Measurements from ENCODE around the gene CRX. TPM values are rescaled to one million over a fixed set of nuclear protein-coding genes. Genes with fewer than 3 reads are reported as not detected.
"Not testable (repeated sequence)": the region's sequence is repeated elsewhere in the genome, so short reads cannot be mapped to it uniquely, and the experiment has no call there.

The CRX gene
- total RNA-seq, 1 donor from 2014 or later: not detected

GRCh38 chr19:47848823-47849473 lies 27.2 kb downstream of the CRX start:
- TF ChIP-seq, protein P1, sequence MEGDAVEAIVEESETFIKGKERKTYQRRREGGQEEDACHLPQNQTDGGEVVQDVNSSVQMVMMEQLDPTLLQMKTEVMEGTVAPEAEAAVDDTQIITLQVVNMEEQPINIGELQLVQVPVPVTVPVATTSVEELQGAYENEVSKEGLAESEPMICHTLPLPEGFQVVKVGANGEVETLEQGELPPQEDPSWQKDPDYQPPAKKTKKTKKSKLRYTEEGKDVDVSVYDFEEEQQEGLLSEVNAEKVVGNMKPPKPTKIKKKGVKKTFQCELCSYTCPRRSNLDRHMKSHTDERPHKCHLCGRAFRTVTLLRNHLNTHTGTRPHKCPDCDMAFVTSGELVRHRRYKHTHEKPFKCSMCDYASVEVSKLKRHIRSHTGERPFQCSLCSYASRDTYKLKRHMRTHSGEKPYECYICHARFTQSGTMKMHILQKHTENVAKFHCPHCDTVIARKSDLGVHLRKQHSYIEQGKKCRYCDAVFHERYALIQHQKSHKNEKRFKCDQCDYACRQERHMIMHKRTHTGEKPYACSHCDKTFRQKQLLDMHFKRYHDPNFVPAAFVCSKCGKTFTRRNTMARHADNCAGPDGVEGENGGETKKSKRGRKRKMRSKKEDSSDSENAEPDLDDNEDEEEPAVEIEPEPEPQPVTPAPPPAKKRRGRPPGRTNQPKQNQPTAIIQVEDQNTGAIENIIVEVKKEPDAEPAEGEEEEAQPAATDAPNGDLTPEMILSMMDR (IDR thresholded peaks at IDR 0.05; ENCODE audit: insufficient read depth, low read length, poor library complexity, severe bottlenecking): no peak
- Histone ChIP-seq H3K27me3 (ENCODE audit: control insufficient read depth, insufficient read depth, low read length) (peaks cover 9% of the 10 kb centered on the region), H3K36me3 (ENCODE audit: control insufficient read depth, insufficient read depth, low read length) (no peaks in the 10 kb centered on the region), H3K4me3 (ENCODE audit: low read depth, low read length) (no peak overlapping the region)
- DNase-seq (ENCODE audit: low read depth): no peak

DNA sequence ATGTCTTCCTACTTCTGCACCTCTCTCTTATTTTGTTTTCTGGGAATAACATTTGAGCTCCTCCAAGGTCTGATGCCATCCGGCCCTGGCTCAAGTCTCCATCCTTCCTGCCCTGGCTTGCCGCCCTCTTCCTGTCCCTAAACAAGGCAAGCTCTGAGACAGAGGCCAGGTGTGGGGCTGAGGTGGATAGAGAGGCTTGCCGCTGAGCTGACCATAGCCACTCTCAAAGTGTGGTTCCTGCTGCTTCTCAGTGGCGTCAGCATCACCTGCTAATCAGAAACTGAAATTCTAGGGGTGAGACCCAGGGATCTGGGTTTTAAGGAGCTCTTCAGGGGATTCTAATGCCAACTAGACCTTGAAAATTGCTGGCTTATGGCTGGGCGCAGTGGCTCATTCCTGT lies 31.3 kb downstream of the CRX start:
- Histone ChIP-seq H3K36me3 (ENCODE audit: control insufficient read depth, insufficient read depth, low read length) (no peaks in the 10 kb centered on the region), H3K4me3 (ENCODE audit: low read depth, low read length) (no peak overlapping the region), H3K27me3 (ENCODE audit: control insufficient read depth, insufficient read depth, low read length) (peaks cover 9% of the 10 kb centered on the region)
- TF ChIP-seq, protein P1 (IDR thresholded peaks at IDR 0.05; ENCODE audit: insufficient read depth, low read length, poor library complexity, severe bottlenecking): no peak
- DNase-seq (ENCODE audit: low read depth): no peak

DNA sequence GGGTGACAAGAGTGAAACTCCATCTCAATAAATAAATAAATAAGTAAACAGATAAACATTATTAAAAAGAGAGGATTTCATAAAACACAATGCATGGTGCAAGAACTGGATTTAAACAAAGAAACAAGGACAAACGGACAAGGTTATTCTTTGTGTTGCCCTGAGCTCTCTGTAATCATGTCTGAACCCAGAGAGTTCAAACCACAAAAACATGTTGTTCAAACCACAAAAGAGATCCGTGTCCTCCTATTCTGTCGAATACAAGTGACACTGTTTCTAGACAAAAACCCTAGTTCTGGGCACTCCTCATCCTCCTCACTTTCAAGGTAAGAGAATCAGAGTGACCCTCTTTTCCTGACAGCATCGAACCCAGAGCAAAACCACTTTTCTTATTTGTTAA lies 32.7 kb downstream of the CRX start:
- no peak overlapping the region for H3K4me3 ChIP-seq (ENCODE audit: low read depth, low read length)
- no peak for DNase-seq (ENCODE audit: low read depth)
- H3K27me3 ChIP-seq (ENCODE audit: control insufficient read depth, insufficient read depth, low read length): no peaks in the 10 kb centered on the region
- TF ChIP-seq, protein P1 (IDR thresholded peaks at IDR 0.05; ENCODE audit: insufficient read depth, low read length, poor library complexity, severe bottlenecking): no peak
- H3K36me3 ChIP-seq (ENCODE audit: control insufficient read depth, insufficient read depth, low read length): no peaks in the 10 kb centered on the region

- H3K36me3 ChIP-seq (ENCODE audit: control insufficient read depth, insufficient read depth, low read length); DNase-seq (ENCODE audit: low read depth); H3K27me3 ChIP-seq (ENCODE audit: control insufficient read depth, insufficient read depth, low read length); H3K4me3 ChIP-seq (ENCODE audit: low read depth, low read length): not testable (repeated sequence)
Observed at GRCh38 chr19:47858231-47858630, 36.5 kb downstream of the CRX start.

DNA sequence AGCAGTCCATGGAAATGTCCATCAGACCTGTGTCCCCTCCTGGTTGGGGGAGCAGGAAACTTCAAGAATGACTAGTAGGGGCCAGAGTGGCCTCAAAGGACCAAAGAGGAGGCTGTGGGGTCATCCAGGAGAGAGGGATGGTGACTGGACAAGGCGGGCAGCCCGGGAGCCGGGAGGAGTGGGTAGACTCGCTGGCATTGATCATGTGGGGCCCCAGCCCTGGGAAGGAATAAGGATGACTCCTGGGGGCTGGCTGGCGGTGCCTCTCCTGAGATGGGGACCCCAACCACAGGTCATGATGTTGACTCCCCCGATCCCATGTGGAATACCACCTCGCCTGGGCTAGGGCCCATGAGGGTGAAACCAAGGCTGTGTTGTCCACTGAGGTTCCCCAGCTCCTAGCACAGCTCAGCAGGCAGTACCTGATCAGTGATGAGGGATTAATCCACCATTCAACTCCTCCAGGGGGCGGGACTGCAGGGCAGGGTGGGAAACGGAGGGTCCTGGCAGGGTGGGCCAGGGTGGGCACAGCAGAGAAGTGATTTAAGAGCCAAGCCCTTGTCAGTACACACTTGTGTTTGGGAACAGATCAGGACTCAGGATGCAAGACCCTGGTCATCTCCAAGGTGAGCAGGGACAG lies 37.0 kb downstream of the CRX start, which contains the start of gene TPRX2:
Gene TPRX2 (plus strand): TSS at position 590 of the 640 bp plus-strand sequence. CDS start 12 bp downstream, at position 602.
- H3K36me3 ChIP-seq (ENCODE audit: control insufficient read depth, insufficient read depth, low read length); H3K4me3 ChIP-seq (ENCODE audit: low read depth, low read length); H3K27me3 ChIP-seq (ENCODE audit: control insufficient read depth, insufficient read depth, low read length); DNase-seq (ENCODE audit: low read depth): not testable (repeated sequence)

- H3K36me3 ChIP-seq (ENCODE audit: control insufficient read depth, insufficient read depth, low read length); H3K27me3 ChIP-seq (ENCODE audit: control insufficient read depth, insufficient read depth, low read length); H3K4me3 ChIP-seq (ENCODE audit: low read depth, low read length); DNase-seq (ENCODE audit: low read depth): not testable (repeated sequence)
Observed at GRCh38 chr19:47859838-47860237, 38.1 kb downstream of the CRX start.

GRCh38 chr19:47860602-47861297 lies 39.0 kb downstream of the CRX start:
- H3K36me3 ChIP-seq (ENCODE audit: control insufficient read depth, insufficient read depth, low read length): no peaks in the 10 kb centered on the region
- no peak for DNase-seq (ENCODE audit: low read depth)
- TF ChIP-seq, protein P1 (IDR thresholded peaks at IDR 0.05; ENCODE audit: insufficient read depth, low read length, poor library complexity, severe bottlenecking): no peak
- H3K4me3 ChIP-seq (ENCODE audit: low read depth, low read length): no peak overlapping the region
- H3K27me3 ChIP-seq (ENCODE audit: control insufficient read depth, insufficient read depth, low read length): peaks cover 3% of the 10 kb centered on the region

All from kidney epithelial cell (primary cell).